Panc1 (cell line): ENCODE data around the gene ARHGEF26. TPM values are rescaled to one million over a fixed set of nuclear protein-coding genes. Genes with fewer than 3 reads are reported as not detected.

Experiments
- ATAC-seq: fragments of 200-7000 bp; cut with Tn5 transposase; 2 replicates; pipeline ENCODE4 v1.9.1; 2020; ENCODE audit warnings: mild to moderate bottlenecking, moderate library complexity
- BruUV-seq: library from RNA; stranded (reverse); fragments of 400-500 nt; replicated peaks from 2 replicates; lab custom pipeline; 2021; lab: Mats Ljungman, UMichigan
- CTCF ChIA-PET: fragments of 300-600 bp; sonication (Branson Sonifier 250); formaldehyde crosslinking; loops from one replicate; lab custom pipeline; 2022; ENCODE audit warnings: antibody characterized with exemption; lab: Charles Lee
- POLR2A ChIA-PET: fragments of 300-600 bp; sonication (Branson Sonifier 250); formaldehyde crosslinking; loops from one replicate; lab custom pipeline; 2022; ENCODE audit warnings: antibody characterized with exemption; lab: Charles Lee
- DNase-seq: peaks from one replicate; pipeline ENCODE4 v3.0.0-alpha.2; 2010; ENCODE audit warnings: low read depth, low spot score
- H3K27ac ChIP-seq: 2 replicates; pipeline ENCODE4 v1.5.1; 2011; ENCODE audit warnings: mild to moderate bottlenecking, low read length, inconsistent platforms
- H3K27me3 ChIP-seq: fragments of 200-500 bp; sonication (Bioruptor generic); 2 replicates; pipeline ENCODE4 v1.6.0; 2014; ENCODE audit warnings: low read length, inconsistent platforms; ENCODE audit not compliant: control insufficient read depth, insufficient read depth
- H3K36me3 ChIP-seq: fragments of 200-500 bp; sonication (Bioruptor generic); 2 replicates; pipeline ENCODE4 v1.5.1; 2014; ENCODE audit warnings: inconsistent platforms, mild to moderate bottlenecking, low read length, moderate library complexity; ENCODE audit not compliant: control insufficient read depth, insufficient read depth
- H3K4me1 ChIP-seq: 2 replicates; pipeline ENCODE4 v1.5.1; 2011; ENCODE audit warnings: inconsistent platforms, mild to moderate bottlenecking, low read length, moderate library complexity; ENCODE audit not compliant: control insufficient read depth, insufficient read depth
- H3K4me3 ChIP-seq, 2 experiments: 2 replicates each; pipeline ENCODE4 v1.5.1; 2011 to 2012; ENCODE audit warnings: low read depth in 2 of 2, low read length in 2 of 2, mild to moderate bottlenecking in 2 of 2, inconsistent platforms in 1 of 2, moderate library complexity in 1 of 2
- H3K9me3 ChIP-seq: fragments of 200-500 bp; sonication (Bioruptor generic); 2 replicates; pipeline ENCODE4 v1.5.1; 2014; ENCODE audit warnings: low read depth, mild to moderate bottlenecking, inconsistent platforms, low read length, moderate library complexity; ENCODE audit not compliant: control insufficient read depth, insufficient read depth
- POLR2AphosphoS5 ChIP-seq: IDR thresholded peaks from 2 replicates; pipeline ENCODE4 v1.6.1; 2012; ENCODE audit warnings: mild to moderate bottlenecking, low read depth, low read length, moderate library complexity
- REST ChIP-seq, 2 experiments: IDR thresholded peaks; 2 replicates each; pipeline ENCODE4 v1.6.1; 2011 to 2012; ENCODE audit warnings: low read depth in 2 of 2, control low read depth in 1 of 2, low read length in 1 of 2, mild to moderate bottlenecking in 1 of 2, moderate library complexity in 1 of 2; ENCODE audit not compliant: insufficient read depth in 1 of 2
- SIN3A ChIP-seq: IDR thresholded peaks from 2 replicates; pipeline ENCODE4 v1.6.1; 2012; ENCODE audit warnings: low read depth, mild to moderate bottlenecking, low read length, moderate library complexity, borderline replicate concordance; ENCODE audit not compliant: insufficient read depth
- TCF7L2 ChIP-seq: IDR thresholded peaks from 2 replicates; pipeline ENCODE4 v1.6.1; 2011; ENCODE audit warnings: mild to moderate bottlenecking, low read depth, low read length, inconsistent platforms
- in situ Hi-C: cut with HindIII; loops from 2 replicates; pipeline ENCODE4 v1.10.0; 2016; ENCODE audit warnings: low sequenced_read_pairs, low pct_unique_long_range_greater_than_20kb
- intact Hi-C: fragments of 100-400 bp; cut with micrococcal nuclease; formaldehyde crosslinking; loops from one replicate; pipeline ENCODE4 v1.10.0; 2022; ENCODE audit not compliant: unreplicated experiment
- total RNA-seq: library from RNA; stranded (reverse); gene quantifications from one replicate; pipeline ENCODE4 v1.2.1, GENCODE V29; 2021; ENCODE audit not compliant: unreplicated experiment
- TF ChIP-seq, protein P1 (sequence below): fragments of 450-650 bp; IDR thresholded peaks from 2 replicates; pipeline ENCODE4 v1.5.1; 2017; ENCODE audit warnings: mild to moderate bottlenecking

ARHGEF26 gene
- total RNA-seq, 1 experiment from 2014 or later, result 2.0 TPM

DNA sequence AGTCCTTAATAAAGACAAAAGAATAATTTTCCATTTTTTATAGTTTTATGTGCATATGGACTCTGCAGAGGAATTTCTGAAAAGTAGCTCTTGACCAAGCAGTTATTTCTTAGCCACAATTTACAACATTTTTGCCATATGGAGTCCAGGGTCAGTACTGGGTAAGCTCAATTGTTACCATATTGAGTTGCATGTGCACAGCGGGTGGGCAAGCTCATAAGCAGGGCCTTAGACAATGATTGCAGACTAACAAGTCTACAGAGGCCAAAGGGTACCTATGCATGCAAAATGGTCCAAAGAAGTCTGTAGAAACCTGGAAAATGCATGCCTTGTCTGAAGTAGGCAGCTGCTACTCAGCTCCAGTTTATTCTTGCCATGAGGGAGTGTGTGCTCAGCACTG lies 19.0 kb upstream of the ARHGEF26 start:
- no TSS peak for BruUV-seq
- in situ Hi-C loops, result no loop called here
- CTCF ChIA-PET, result no interaction called here
- no peak for TF ChIP-seq POLR2AphosphoS5
- TF ChIP-seq TCF7L2, result no peak
- TF ChIP-seq, protein P1, sequence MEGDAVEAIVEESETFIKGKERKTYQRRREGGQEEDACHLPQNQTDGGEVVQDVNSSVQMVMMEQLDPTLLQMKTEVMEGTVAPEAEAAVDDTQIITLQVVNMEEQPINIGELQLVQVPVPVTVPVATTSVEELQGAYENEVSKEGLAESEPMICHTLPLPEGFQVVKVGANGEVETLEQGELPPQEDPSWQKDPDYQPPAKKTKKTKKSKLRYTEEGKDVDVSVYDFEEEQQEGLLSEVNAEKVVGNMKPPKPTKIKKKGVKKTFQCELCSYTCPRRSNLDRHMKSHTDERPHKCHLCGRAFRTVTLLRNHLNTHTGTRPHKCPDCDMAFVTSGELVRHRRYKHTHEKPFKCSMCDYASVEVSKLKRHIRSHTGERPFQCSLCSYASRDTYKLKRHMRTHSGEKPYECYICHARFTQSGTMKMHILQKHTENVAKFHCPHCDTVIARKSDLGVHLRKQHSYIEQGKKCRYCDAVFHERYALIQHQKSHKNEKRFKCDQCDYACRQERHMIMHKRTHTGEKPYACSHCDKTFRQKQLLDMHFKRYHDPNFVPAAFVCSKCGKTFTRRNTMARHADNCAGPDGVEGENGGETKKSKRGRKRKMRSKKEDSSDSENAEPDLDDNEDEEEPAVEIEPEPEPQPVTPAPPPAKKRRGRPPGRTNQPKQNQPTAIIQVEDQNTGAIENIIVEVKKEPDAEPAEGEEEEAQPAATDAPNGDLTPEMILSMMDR, result no peak
- no peak for TF ChIP-seq REST (IDR thresholded peaks at IDR 0.05; ENCODE audit: insufficient read depth in 1 of 2, low read depth in 2 of 2, low read length in 1 of 2)
- no peak for TF ChIP-seq SIN3A
- intact Hi-C loops, result no loop called here
- no peak for DNase-seq
- H3K4me3 ChIP-seq, result no peak overlapping the region
- no peaks in the 10 kb centered on the region for H3K27me3 ChIP-seq
- no peaks in the 10 kb centered on the region for H3K9me3 ChIP-seq
- H3K4me1 ChIP-seq, result no peaks in the 10 kb centered on the region
- no peak overlapping the region for H3K27ac ChIP-seq
- no peaks in the 10 kb centered on the region for H3K36me3 ChIP-seq
- POLR2A ChIA-PET, result no interaction called here
- ATAC-seq, result no peak

GRCh38 chr3:154105218-154105975 lies 15.8 kb upstream of the ARHGEF26 start:
- ChIA-PET CTCF (no interaction called here), POLR2A (no interaction called here)
- BruUV-seq, result no TSS peak
- TF ChIP-seq REST (IDR thresholded peaks at IDR 0.05; ENCODE audit: insufficient read depth in 1 of 2, low read depth in 2 of 2, low read length in 1 of 2), result no peak
- no peaks in the 10 kb centered on the region for H3K27me3 ChIP-seq
- no peak overlapping the region for H3K27ac ChIP-seq
- intact Hi-C loops, result no loop called here
- H3K36me3 ChIP-seq, result no peaks in the 10 kb centered on the region
- no peaks in the 10 kb centered on the region for H3K9me3 ChIP-seq
- in situ Hi-C loops, result no loop called here
- H3K4me1 ChIP-seq, result no peaks in the 10 kb centered on the region
- DNase-seq (no peak), ATAC-seq (no peak)
- H3K4me3 ChIP-seq, result no peak overlapping the region
